Nephron (organoid): Measurements from ENCODE around the gene CACHD1.
"Not testable (repeated sequence)": the region's sequence is repeated elsewhere in the genome, so short reads cannot be mapped to it uniquely, and the experiment has no call there.

Experiments
- H3K27ac Mint-ChIP-seq, 3 experiments: 2 replicates each; pipeline ENCODE4 v1.8.0; 2020; ENCODE audit warnings: mixed read lengths in 3 of 3, mild to moderate bottlenecking in 2 of 3, moderate library complexity in 1 of 3
- H3K27me3 Mint-ChIP-seq: 2 replicates; pipeline ENCODE4 v1.8.0; 2021; ENCODE audit warnings: low read depth, mild to moderate bottlenecking, moderate library complexity, mixed read lengths
- H3K36me3 Mint-ChIP-seq: 2 replicates; pipeline ENCODE4 v1.8.0; 2020; ENCODE audit warnings: low read depth, mixed read lengths
- H3K4me1 Mint-ChIP-seq: 2 replicates; pipeline ENCODE4 v1.8.0; 2020; ENCODE audit warnings: mixed read lengths
- H3K4me3 Mint-ChIP-seq, 3 experiments: 2 replicates each; pipeline ENCODE4 v1.8.0; 2020; ENCODE audit warnings: mild to moderate bottlenecking in 3 of 3, mixed read lengths in 3 of 3, moderate library complexity in 2 of 3
- H3K9me3 Mint-ChIP-seq: 2 replicates; pipeline ENCODE4 v1.8.0; 2020; ENCODE audit warnings: mixed read lengths
- TF ChIP-seq, protein P1 (sequence below), 3 experiments: fragments of 200-600 bp; sonication (generic); IDR thresholded peaks; one replicate each; pipeline ENCODE4 v1.5.0; 2021; ENCODE audit warnings: antibody characterized with exemption in 3 of 3; ENCODE audit not compliant: unreplicated experiment in 3 of 3

The CACHD1 gene

DNA sequence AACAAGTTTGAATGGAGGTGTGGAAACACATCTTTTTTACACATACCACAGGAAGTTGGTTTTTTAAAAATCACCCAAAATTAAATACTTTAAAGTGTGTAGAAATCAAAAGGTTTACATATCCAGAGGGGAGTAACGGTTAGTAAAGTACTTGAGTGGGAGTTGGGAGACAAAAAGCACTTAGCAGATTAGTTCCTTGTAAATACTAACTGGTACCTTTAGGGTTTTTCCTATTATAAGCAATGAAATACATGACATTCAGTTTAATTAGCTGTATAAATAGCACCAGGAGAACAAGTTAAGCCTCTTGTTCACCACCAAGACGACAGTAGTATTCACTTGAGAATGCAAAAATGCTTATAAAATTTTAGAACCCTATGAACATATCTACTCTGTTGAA is 251.2 kb downstream of the CACHD1 start:
- H3K4me1 Mint-ChIP-seq = no peaks in the 10 kb centered on the region

DNA sequence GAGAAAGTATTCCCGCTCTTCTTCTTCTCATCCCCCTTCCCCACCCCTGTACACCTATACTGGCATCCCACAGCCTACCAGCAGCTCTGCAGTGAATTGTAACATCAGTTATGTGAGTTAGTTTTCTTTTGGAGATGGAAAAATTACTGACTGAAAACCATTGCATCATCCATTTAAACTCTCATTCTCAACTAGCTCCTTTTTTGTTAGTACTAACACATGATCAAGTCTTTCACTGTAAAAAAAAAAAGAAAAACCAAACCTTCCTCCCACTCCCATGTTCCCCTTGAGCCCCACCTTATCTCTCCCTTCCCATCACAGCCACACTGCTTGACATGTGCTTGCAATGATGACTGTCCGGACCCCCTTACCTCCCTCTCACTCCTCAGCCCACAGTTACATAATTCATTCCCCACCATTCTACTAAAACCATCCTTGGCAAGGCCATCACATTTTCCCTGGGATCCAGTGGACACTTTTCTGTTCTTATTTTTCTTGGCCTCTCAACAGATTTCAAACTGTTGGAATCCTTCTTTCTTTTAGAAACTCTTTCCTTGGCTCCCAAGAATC is 251.7 kb downstream of the CACHD1 start:
- Mint-ChIP-seq H3K27ac (peak overlapping the region in 2 of 3 experiments; percentile 1 to 16), H3K36me3 (no peaks in the 10 kb centered on the region), H3K27me3 (peaks cover 7% of the 10 kb centered on the region), H3K4me3 (no peak overlapping the region), H3K4me1 (no peaks in the 10 kb centered on the region), H3K9me3 (peaks cover 17% of the 10 kb centered on the region)
- TF ChIP-seq, protein P1, sequence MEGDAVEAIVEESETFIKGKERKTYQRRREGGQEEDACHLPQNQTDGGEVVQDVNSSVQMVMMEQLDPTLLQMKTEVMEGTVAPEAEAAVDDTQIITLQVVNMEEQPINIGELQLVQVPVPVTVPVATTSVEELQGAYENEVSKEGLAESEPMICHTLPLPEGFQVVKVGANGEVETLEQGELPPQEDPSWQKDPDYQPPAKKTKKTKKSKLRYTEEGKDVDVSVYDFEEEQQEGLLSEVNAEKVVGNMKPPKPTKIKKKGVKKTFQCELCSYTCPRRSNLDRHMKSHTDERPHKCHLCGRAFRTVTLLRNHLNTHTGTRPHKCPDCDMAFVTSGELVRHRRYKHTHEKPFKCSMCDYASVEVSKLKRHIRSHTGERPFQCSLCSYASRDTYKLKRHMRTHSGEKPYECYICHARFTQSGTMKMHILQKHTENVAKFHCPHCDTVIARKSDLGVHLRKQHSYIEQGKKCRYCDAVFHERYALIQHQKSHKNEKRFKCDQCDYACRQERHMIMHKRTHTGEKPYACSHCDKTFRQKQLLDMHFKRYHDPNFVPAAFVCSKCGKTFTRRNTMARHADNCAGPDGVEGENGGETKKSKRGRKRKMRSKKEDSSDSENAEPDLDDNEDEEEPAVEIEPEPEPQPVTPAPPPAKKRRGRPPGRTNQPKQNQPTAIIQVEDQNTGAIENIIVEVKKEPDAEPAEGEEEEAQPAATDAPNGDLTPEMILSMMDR (IDR thresholded peaks at IDR 0.05; ENCODE audit: unreplicated experiment in 3 of 3) = no peak

More for the DNA sequence above, 251.2 kb downstream of the CACHD1 start:
- TF ChIP-seq, protein P1 (IDR thresholded peaks at IDR 0.05; ENCODE audit: unreplicated experiment in 3 of 3) = no peak
- Mint-ChIP-seq H3K36me3 (no peaks in the 10 kb centered on the region), H3K27ac (no peak overlapping the region), H3K9me3 (peaks cover 17% of the 10 kb centered on the region), H3K27me3 (peaks cover 6% of the 10 kb centered on the region), H3K4me3 (no peak overlapping the region)

DNA sequence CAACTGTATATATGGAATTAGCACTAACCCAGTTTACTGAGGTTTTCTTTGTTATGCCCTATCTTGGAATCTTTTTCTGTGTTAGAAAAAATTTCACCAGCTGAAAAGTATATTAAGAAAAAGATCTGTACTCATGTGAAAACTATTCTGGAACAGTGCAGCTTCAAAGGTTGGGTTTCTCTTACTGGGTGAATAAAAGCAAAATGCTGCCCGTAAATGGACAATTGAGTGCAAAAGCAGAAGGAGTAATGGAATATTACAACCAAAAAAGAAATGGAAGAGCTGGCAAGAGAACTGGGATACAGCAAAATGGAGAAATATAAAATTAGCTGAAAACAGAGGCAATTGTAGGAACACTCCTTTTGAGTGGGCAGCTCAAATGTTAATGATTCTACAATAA is 257.9 kb downstream of the CACHD1 start:
- H3K4me1 Mint-ChIP-seq = no peaks in the 10 kb centered on the region
- TF ChIP-seq, protein P1 (IDR thresholded peaks at IDR 0.05; ENCODE audit: unreplicated experiment in 3 of 3) = no peak

DNA sequence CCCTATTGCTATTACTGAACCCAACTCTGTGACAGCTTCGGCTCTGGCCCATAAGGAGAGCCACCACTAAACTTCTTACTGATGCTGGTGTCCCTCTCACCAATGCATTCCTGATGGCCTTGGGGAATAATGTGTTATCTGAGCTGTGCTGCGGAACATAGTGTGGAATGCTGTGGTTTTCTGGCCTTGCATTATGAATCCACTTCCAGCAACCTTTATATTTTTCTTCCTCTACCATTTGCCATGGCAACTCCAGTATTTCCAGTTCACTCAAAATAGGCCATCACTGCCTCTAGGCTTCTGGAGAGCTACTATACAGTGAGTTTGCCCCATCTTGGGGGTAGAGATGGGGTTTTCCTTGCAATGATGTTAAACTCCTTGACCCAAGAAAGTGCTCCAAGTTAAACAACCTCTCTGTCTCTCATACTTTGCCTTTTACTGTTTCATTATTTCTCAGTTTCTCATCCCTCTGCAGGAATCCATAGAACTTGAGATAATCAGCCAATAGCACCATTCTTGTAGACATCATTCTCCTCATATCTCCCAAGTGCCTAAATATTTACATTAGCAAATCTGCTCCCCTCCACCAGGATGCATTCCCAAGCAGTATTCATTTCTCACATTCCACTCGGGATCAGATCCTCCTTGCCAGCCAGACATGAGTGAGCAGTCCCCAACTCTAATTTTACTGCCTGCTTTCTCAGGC is 263.8 kb downstream of the CACHD1 start:
- no peak overlapping the region for H3K27ac Mint-ChIP-seq
- no peaks in the 10 kb centered on the region for H3K36me3 Mint-ChIP-seq
- H3K4me3 Mint-ChIP-seq = no peak overlapping the region
- H3K4me1 Mint-ChIP-seq = no peaks in the 10 kb centered on the region
- peaks cover 3% of the 10 kb centered on the region for H3K27me3 Mint-ChIP-seq
- no peaks in the 10 kb centered on the region for H3K9me3 Mint-ChIP-seq
- TF ChIP-seq, protein P1 (IDR thresholded peaks at IDR 0.05; ENCODE audit: unreplicated experiment in 3 of 3) = no peak

More for the DNA sequence above, 257.9 kb downstream of the CACHD1 start:
- Mint-ChIP-seq H3K36me3 (no peaks in the 10 kb centered on the region), H3K4me3 (no peak overlapping the region), H3K27ac (peak overlapping the region in 2 of 3 experiments; percentile 33 to 36), H3K27me3 (peaks cover 4% of the 10 kb centered on the region), H3K9me3 (peaks cover 2% of the 10 kb centered on the region)

DNA sequence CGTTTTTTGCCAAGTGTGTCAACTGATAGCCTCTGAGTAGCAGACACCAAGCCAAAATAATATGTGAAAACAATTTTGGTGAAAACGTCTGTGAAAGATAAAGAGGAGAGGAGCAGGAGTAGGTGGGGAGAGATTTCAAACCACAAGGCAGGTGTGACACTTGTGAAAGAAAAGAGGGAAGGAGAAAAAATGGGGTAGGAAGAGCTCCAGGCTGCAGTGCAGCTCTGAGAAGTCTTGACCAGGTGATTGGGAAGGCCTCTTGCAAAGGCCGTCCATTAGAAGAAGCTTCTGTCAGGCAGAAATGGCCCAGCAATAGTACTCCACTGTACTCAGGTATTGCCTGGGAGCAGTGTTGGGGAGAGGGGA is 264.3 kb downstream of the CACHD1 start:
- TF ChIP-seq, protein P1 (IDR thresholded peaks at IDR 0.05; ENCODE audit: unreplicated experiment in 3 of 3) = no peak
- Mint-ChIP-seq H3K36me3 (no peaks in the 10 kb centered on the region), H3K4me1 (no peaks in the 10 kb centered on the region), H3K27ac (no peak overlapping the region), H3K27me3 (peaks cover 3% of the 10 kb centered on the region), H3K9me3 (no peaks in the 10 kb centered on the region), H3K4me3 (no peak overlapping the region)

DNA sequence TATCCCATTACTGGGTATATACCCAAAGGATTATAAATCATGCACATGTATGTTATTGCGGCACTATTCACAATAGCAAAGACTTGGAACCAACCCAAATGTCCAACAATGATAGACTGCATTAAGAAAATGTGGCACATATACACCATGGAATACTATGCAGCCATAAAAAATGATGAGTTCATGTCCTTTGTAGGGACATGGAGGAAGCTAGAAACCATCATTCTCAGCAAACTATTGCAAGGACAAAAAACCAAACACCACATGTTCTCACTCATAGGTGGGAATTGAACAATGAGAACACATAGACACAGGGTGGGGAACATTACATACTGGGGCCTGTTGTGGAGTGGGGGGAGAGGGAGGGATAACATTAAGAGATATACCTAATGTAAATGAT is 270.8 kb downstream of the CACHD1 start:
- not testable (repeated sequence) for H3K4me3 Mint-ChIP-seq, H3K36me3 Mint-ChIP-seq, H3K27ac Mint-ChIP-seq, H3K27me3 Mint-ChIP-seq, H3K9me3 Mint-ChIP-seq, H3K4me1 Mint-ChIP-seq
